NT2/D1 (cell line): Measurements from ENCODE around the gene ZFR.

Experiments
- SUZ12 ChIP-seq: IDR thresholded peaks from 2 replicates; pipeline ENCODE4 v1.6.1; 2011; ENCODE audit not compliant: insufficient read length, insufficient read depth; ENCODE audit errors: extremely low read depth
- ZNF274 ChIP-seq: IDR thresholded peaks from 2 replicates; pipeline ENCODE4 v1.6.1; 2011; ENCODE audit warnings: mild to moderate bottlenecking, low read depth, low read length

- TF ChIP-seq SUZ12 (no peak), ZNF274 (no peak)
Measured at GRCh38 chr5:32462618-32463017, 18.1 kb upstream of the ZFR start.
